Activated naive CD4-positive, alpha-beta T cell treated with anti-CD3 and anti-CD28 coated beads, Interleukin-2, amount 50 U/mL, for 72 hours (primary cell): ENCODE data around the gene MRPS26. TPM values are rescaled to one million over a fixed set of nuclear protein-coding genes. Genes with fewer than 3 reads are reported as not detected.
A peak's percentile ranks its signal among the peaks of the same experiment; 100 is the strongest.
"Not testable (repeated sequence)": the region's sequence is repeated elsewhere in the genome, so short reads cannot be mapped to it uniquely, and the experiment has no call there.

Source experiments
- ATAC-seq, 2 donors: fragments of 150-1000 bp; cut with Tn5 transposase; 2 replicates each; pipeline ENCODE4 v1.10.0; 2021; ENCODE audit warnings: mild to moderate bottlenecking in 2 of 2, moderate library complexity in 2 of 2
- DNase-seq, 2 donors: peaks; one replicate each; pipeline ENCODE4 v3.0.0; 2021 to 2022; ENCODE audit warnings: low spot score in 2 of 2
- H3K27ac Mint-ChIP-seq, 2 donors: one replicate each; pipeline ENCODE4 v1.8.0; 2022; ENCODE audit warnings: mild to moderate bottlenecking in 2 of 2, mixed read lengths in 2 of 2
- H3K36me3 Mint-ChIP-seq, 2 donors: one replicate each; pipeline ENCODE4 v1.8.0; 2022; ENCODE audit warnings: mixed read lengths in 2 of 2
- H3K9me3 Mint-ChIP-seq, 2 donors: one replicate each; pipeline ENCODE4 v1.8.0; 2022; ENCODE audit warnings: mixed read lengths in 2 of 2
- total RNA-seq, 2 donors: library from RNA; stranded (reverse); gene quantifications; one replicate each; pipeline ENCODE4 v1.2.3, GENCODE V29; 2022

MRPS26 gene
- total RNA-seq, 2 donors from 2014 or later = 39.3 to 60.0 TPM

DNA sequence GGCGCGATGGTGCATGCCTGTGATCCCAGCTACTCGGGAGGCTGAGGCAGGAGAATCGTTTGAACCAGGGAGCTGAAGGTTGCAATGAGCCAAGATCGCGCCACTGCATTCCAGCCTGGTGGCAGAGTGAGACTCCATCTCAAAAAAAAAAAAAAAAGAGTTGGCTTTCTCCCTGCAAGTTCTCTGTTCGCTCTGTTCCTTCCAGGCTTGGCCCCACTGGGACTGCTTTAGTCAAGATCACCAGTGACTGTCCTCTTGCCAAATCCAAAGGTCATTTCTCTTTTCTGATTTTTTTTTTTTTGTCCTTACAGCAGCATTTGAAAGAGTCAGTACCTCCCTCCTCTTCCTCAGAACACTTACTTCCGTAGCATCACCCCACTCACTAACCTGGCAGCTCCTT is 13.2 kb upstream of the MRPS26 start:
- Mint-ChIP-seq H3K36me3 (peaks cover 5 to 19% of the 10 kb centered on the region in 2 donors), H3K27ac (no peak overlapping the region), H3K9me3 (no peaks in the 10 kb centered on the region)
- ATAC-seq (no peak), DNase-seq (no peak)

DNA sequence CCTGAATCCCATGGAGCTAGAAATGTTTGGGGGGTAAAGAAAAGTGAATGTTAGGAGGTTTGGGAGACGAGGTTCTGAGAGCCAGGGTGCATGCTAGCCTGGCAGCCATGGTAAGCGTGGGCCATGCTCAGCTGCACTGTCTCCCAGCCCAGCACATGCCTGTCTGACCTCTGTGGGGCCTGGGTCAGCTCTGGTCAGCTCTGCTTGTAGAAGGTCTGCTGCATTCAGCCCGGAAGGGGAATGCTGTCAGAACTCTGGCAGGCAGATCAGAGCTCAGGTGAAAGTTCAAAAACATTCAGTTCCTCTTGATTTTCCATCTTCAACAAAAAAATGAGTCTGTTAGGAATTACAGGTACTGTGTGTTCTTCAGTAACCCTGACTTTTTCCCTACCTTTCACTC is 8.2 kb upstream of the MRPS26 start:
- DNase-seq = no peak
- peak overlapping the region in 1 of 2 donors; percentile 45 for H3K27ac Mint-ChIP-seq
- no peak for ATAC-seq
- H3K36me3 Mint-ChIP-seq = peaks cover 0 to 14% of the 10 kb centered on the region in 2 donors
- no peaks in the 10 kb centered on the region for H3K9me3 Mint-ChIP-seq

DNA sequence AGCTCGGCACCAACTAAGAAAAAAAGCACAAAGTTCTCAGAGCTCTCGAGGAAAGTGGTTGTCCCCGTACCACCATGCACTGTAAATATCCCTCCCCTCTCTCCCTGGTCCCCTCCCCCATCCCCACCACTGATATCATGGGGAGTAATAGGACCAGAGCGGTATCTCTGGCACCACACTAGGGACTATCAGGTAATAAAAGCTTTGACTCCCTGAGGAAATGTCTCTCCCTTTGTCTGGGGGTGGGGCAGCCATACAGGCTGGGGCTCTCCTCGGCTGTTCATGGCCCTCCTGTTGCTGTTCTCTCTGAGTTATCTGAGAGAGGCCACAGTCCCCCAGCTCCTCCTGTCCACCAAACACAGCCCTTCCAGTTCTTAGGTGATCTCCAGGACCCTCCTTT is 7.4 kb upstream of the MRPS26 start:
- Mint-ChIP-seq H3K9me3 (no peaks in the 10 kb centered on the region), H3K36me3 (peaks cover 0 to 14% of the 10 kb centered on the region in 2 donors), H3K27ac (peak overlapping the region in 1 of 2 donors; percentile 61)
- ATAC-seq = no peak
- DNase-seq = no peak

DNA sequence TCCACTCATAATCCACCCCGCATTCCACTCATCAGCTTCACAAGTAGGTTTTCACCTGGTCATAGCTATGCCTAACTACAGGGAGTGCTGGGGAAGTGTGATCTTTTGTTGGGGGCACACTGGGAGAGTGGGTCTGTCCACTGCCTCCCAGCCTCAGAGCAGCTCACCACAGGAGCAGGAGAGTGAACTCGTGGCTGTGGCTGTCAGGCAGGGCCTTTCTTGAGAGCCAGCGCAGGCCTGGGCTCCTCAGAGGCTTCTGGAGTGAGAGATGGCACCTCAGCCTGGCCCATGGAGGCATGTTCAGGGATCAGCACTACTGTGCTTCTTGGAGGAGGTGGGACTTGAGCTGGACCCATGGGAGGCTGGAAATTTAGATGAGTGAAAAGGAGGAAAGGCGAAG is 6.4 kb upstream of the MRPS26 start:
- peaks cover 0 to 14% of the 10 kb centered on the region in 2 donors for H3K36me3 Mint-ChIP-seq
- no peak for DNase-seq
- H3K9me3 Mint-ChIP-seq = no peaks in the 10 kb centered on the region
- H3K27ac Mint-ChIP-seq = peak overlapping the region; percentile 61 to 94
- no peak for ATAC-seq

DNA sequence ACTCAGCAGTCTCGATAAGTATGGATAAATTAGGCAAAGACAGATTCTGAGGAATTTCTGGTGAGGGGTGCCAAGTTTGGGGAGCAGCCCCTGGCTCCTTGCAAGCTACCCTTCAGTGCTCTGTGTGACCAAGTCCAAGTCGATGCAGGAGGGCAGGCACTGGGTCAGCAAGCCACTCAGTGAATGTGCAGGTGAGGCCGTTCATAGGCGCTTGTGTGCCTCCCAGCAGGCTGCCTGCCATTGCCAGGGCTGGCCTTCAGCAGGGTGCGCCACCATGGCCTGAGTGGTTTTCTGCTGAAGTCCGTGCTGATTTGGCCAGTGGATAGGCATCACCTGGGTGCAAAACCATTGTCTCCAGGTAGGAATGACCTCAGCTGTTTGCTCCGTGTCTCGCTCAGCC is 5.8 kb upstream of the MRPS26 start:
- DNase-seq (no peak), ATAC-seq (no peak)
- Mint-ChIP-seq H3K36me3 (peaks cover 0 to 11% of the 10 kb centered on the region in 2 donors), H3K27ac (peak overlapping the region; percentile 2 to 94), H3K9me3 (no peaks in the 10 kb centered on the region)

DNA sequence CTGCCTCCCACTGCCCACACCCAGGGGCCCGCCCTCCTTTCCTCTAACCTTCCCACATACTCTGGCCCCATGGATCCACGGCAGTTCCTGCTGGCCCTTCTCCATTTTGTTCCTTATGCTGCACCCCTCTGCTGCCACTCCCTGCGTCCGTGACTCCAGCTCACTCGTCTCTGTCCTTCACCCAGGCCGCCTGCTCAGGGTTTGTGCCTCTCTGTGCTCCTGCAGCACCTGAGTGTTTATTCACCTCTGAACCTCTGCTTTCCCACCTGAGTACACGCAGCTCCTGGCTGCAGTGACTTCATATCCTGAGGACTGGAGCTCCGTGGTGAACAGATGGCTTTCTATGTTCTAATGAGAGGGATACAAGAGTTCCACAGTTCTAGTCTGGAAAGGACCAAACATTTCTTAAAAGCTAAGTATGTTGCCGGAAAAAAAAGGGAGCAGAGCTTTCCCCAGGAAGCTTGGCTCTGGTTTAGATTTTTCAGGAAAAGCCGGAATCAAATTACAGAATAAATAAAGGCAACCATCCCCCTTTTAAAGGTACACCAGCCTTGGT is 3.9 kb upstream of the MRPS26 start:
- ATAC-seq = no peak
- Mint-ChIP-seq H3K9me3 (no peaks in the 10 kb centered on the region), H3K27ac (peak overlapping the region; percentile 17 to 94), H3K36me3 (peaks cover 6 to 8% of the 10 kb centered on the region in 2 donors)
- no peak for DNase-seq

DNA sequence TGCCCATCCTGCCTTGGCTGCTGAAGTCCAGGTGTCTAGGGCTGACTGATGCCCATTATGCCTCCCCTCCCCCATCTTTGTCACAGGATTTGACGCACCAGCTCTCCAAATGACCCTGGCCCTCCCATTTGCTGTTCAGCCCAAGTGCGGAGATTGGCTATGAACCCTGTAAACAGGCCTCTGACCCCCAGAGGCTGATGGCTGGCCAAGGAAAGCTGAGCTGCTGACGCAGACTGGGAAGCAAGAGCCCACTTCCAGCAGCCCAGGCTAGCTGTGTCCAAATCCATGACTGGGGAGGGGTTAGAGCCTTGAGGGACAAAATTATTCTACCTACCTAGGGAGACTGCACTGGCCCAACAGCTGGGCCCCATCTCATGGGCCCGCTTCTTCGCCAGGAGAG is 3.2 kb upstream of the MRPS26 start:
- no peak for ATAC-seq
- no peak overlapping the region for H3K27ac Mint-ChIP-seq

DNA sequence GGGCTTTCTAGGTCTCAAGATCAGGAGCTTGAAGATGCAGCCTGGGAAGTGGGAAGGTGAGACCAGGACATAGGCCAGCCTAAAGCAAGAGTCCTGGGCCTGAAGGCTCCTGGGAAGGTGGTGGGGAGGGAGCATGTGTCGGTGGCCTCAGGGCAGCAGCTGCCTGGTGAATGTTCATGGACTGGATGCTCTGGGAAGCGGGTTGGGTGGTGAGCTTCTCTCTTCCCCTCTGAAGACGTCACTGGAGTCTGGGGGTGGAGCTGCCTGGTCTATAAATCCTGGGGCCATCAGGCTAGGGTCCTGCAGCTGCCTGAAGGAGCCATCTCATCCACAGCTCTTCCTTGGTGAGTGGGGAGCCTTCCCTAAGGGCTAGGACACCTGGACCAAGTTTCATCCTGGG is 2.5 kb upstream of the MRPS26 start, which contains the start of gene GNRH2:
GNRH2 (plus strand) TSS at position 301 of the 400 bp plus-strand sequence. CDS start 793 bp downstream, outside the sequence.
- Mint-ChIP-seq H3K36me3 (peaks cover 11 to 13% of the 10 kb centered on the region in 2 donors), H3K27ac (peak within 1 kb of the TSS; percentile 7 to 38), H3K9me3 (no peaks in the 10 kb centered on the region)
- DNase-seq (no peak), ATAC-seq (no peak)

More for the DNA sequence above, 3.2 kb upstream of the MRPS26 start:
- Mint-ChIP-seq H3K36me3 (peaks cover 9 to 11% of the 10 kb centered on the region in 2 donors), H3K9me3 (no peaks in the 10 kb centered on the region)
- DNase-seq = no peak

DNA sequence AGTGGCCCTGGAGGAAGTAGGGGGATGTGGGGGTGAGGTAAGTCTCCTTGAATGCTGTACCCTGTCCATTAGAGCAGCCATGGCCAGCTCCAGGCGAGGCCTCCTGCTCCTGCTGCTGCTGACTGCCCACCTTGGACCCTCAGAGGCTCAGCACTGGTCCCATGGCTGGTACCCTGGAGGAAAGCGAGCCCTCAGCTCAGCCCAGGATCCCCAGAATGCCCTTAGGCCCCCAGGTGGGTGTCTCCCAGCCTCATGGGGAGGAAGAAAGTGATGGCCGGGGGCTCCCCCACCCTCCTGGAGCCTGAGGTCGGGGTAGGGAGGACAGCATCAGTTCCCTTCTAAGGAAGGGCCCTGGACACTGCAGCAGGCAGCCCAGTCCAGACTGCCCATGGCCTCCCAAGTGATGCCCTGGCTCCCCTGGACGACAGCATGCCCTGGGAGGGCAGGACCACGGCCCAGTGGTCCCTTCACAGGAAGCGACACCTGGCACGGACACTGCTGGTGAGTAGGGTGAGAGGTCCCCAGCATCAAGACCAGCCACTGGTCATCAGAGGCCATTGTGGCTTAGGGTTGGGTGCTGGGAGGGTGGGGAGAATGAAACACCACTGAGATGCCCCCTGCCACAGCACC is 1.4 kb upstream of the MRPS26 start:
- ATAC-seq (no peak), DNase-seq (no peak)
- peak overlapping the region in 1 of 2 donors; percentile 89 for H3K27ac Mint-ChIP-seq
- peaks cover 15 to 17% of the 10 kb centered on the region in 2 donors for H3K36me3 Mint-ChIP-seq
- H3K9me3 Mint-ChIP-seq = no peaks in the 10 kb centered on the region

DNA sequence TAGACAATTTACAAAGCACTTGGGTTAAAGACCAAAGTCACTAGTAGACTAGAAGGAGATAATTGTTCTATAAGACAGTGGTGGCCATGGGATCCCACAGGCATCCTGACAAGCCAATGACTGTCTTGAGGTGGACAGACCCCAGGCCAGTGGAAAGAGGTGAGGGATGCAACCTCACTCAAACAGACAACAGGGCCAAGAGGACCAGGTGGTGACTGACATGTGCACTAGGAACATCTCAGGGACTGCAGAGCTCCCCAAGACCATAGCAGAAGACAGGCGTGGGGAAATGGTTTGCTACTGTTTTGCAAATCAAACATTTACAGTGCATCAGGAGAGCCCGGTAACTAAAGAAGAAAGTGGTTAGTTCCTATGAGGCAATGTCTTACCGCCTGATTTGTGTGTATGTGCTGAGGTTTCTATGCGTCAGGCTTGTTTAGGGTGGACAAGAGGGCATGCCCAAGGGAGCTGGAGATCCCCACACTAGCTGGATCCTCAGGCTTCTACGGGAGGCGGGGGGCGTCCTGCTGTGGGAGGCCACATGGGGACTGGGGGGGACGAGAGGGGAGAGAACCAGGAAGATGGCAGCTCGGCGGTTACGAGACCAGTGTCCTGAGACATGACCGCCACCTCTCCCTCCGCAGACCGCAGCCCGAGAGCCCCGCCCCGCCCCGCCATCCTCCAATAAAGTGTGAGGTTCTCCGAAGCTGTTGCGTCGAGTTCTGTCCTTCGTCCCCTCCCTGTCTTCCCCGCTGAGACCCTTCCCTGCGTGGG is 623 bp upstream of the MRPS26 start:
- no peak for DNase-seq
- no peaks in the 10 kb centered on the region for H3K9me3 Mint-ChIP-seq
- peaks cover 22 to 23% of the 10 kb centered on the region in 2 donors for H3K36me3 Mint-ChIP-seq
- ATAC-seq = peak; percentile 48 to 64
- H3K27ac Mint-ChIP-seq = peak overlapping the region; percentile 89 to 90

DNA sequence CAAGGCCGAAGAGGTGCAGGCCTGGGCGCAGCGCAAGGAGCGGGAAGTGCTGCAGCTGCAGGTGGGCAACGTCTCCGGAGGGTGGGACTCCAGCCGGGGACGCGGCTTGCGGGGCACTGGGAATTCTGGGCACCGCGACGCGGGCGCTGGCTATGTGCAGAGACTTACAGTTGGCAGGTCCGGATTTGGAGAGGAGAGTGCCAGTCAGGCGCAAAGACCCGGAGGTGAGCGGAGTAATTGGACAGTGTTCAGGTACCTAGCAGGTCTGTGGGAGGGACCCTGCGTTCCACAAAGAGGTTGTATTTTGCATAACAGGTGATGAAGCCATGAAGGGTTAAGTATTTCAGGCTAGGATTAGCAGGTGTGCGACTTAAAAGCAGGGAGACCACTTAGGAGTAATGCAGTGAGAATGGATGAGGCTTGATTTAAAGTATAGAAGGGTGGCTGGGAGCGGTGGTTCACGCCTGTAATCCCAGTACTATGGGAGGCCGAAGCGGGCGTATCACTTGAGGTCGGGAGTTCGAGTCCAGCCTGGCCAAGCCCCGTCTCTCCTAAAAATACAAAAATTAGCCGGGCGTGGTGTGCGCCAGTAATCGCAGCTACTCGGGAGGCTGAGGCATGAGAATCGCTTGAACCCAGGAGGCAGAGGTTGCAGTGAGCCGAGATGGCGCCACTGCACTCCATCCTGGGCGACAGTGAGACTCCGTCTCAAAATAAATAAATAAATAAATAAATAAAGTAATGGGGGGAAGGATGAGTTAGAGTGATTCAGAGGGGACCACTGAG is 1.0 kb downstream of the MRPS26 start:
- H3K27ac Mint-ChIP-seq = peak overlapping the region; percentile 78 to 89
- peaks cover 22 to 23% of the 10 kb centered on the region in 2 donors for H3K36me3 Mint-ChIP-seq
- ATAC-seq (no peak), DNase-seq (no peak)
- H3K9me3 Mint-ChIP-seq = no peaks in the 10 kb centered on the region

DNA sequence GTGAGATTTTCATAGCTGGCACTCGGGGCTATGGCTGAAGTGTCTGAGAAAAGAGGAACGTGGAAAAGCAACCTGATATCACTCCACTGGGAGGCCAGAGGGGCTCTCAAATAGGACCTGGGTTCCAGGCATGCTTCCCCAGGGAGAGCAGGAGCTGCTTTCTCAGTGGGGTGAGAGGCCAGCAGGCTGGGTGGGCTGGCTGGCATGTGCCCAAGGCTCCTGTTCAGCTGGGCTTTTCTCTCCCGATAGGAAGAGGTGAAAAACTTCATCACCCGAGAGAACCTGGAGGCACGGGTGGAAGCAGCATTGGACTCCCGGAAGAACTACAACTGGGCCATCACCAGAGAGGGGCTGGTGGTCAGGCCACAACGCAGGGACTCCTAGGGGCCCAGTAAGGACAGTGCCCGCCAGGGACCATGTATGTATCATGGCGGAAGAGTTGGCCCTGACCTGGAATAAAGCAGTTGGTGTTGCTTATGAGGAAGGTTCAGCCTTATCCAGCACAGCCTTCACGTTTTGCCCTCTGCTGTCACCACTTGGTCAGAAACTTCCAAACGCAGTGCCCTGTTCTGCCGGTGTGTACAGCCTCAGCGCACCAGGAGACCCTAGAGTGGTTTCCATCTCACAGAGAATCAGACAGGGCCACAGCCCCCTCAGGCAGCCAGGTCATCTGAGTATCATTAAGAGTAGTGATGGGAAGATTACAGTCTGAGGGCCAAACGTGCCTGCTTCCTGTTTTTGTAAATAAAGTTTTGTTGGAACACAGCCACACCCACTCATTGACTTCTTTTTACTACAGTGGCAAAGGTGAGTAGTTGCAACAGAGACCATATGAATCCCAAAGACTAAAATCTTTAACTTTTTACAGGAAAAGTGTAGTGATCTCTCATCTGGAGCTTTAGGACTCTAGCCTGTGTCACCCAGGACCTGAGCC is 1.9 kb downstream of the MRPS26 start:
- Mint-ChIP-seq H3K36me3 (peaks cover 22 to 23% of the 10 kb centered on the region in 2 donors), H3K27ac (peak overlapping the region; percentile 44 to 89), H3K9me3 (no peaks in the 10 kb centered on the region)
- no peak for DNase-seq
- no peak for ATAC-seq

DNA sequence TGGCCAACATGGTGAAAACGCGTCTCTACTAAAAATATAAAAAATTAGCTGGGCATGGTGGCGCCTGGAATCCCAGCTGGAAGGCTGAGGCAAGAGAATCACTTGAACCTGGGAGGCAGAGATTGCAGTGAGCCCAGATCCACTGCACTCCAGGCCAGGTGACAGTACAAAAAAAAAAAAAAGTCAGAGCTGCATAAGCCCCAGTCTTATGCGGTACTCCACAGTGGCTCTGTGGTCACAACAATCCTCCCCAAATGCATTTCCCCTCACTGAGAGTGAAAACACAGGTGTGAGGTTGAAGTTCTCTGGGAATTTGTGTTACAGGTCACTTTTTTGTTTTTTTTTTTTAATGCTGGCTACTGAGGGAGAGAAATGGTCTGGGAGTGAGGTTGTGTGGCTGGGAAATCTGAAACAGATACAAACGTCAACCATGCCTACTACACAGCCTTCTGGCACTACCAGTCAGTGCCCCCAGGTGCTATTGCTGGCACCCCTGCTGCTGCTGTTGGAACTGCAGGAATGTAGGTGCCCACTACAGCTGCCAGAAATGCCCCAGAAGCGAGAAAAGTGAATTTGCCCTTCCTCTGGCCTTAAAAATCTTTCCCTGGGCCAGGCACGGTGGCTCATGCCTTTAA is 5.7 kb downstream of the MRPS26 start:
- Mint-ChIP-seq H3K27ac (peak overlapping the region in 1 of 2 donors; percentile 30), H3K36me3 (peaks cover 18 to 21% of the 10 kb centered on the region in 2 donors), H3K9me3 (no peaks in the 10 kb centered on the region)
- DNase-seq (no peak), ATAC-seq (peak in 1 of 2 donors; percentile 24)

DNA sequence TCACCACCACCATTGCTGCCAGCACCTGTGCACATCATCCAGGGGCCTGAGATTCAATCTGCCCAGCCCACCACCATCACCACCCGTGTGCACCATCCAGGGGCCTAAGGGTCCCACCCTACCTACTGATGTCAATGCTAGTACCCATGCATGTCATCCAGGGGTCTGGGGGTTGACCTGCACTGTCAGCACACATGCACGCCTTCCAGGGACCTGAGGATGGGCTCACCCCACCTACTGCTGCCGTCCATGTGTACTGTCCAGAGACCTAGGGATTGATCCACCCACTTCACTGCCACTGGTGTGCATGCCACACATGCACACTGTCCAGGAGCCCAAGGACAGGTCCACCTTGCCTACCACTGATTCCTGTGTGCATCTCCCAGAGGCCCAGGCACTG is 13.6 kb downstream of the MRPS26 start:
- H3K9me3 Mint-ChIP-seq = no peaks in the 10 kb centered on the region
- H3K27ac Mint-ChIP-seq = no peak overlapping the region
- ATAC-seq = no peak
- no peaks in the 10 kb centered on the region for H3K36me3 Mint-ChIP-seq
- DNase-seq = no peak

DNA sequence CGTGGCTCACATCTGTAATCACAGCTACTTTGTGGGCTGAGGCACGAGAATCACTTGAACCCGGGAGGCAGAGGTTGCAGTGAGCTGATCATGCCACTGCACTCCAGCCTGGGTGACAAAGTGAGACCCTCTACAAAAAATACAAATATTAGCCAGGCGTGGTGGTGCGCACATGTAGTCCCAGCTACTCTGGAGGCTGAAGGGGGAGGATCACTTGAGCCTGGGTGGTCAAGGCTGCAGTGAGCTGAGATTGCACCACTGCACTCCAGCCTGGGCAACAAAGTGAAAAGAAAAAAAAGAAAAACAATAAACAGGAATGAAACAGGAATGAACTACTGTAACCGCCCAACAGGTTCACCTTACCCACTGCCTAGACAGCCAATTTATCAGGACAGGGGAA is 18.3 kb downstream of the MRPS26 start:
- DNase-seq, H3K9me3 Mint-ChIP-seq, H3K36me3 Mint-ChIP-seq, ATAC-seq, H3K27ac Mint-ChIP-seq: not testable (repeated sequence)
